Esophagus squamous epithelium (tissue), 5 donors: ENCODE measurements around the gene RRAS2. TPM values are rescaled to one million over a fixed set of nuclear protein-coding genes. Genes with fewer than 3 reads are reported as not detected.

Source experiments
- DNase-seq: peaks from one replicate; lab custom pipeline; 2025; lab: John Stamatoyannopoulos, UW
- H3K27ac ChIP-seq, 4 donors: fragments of 200-600 bp; sonication (generic); one replicate each; pipeline ENCODE4 v1.5.1; 2016 to 2019; ENCODE audit warnings: mild to moderate bottlenecking in 1 of 4
- H3K27me3 ChIP-seq, 4 donors: fragments of 200-600 bp; sonication (generic); 1 replicate in 3 of 4; 2 replicates in 1 of 4; pipeline versions ENCODE4 v1.5.1 to v1.6.0; 2017 to 2021; ENCODE audit warnings: antibody characterized with exemption in 1 of 4
- H3K36me3 ChIP-seq, 3 donors: fragments of 200-600 bp; sonication (generic); one replicate each; pipeline ENCODE4 v1.5.1; 2016 to 2019
- H3K4me1 ChIP-seq, 3 donors: fragments of 200-600 bp; sonication (generic); one replicate each; pipeline ENCODE4 v1.5.1; 2017 to 2019
- H3K4me3 ChIP-seq, 4 donors: fragments of 200-600 bp; sonication (generic); 1 replicate in 3 of 4; 2 replicates in 1 of 4; pipeline ENCODE4 v1.5.1; 2016 to 2019; ENCODE audit warnings: mild to moderate bottlenecking in 2 of 4, moderate library complexity in 1 of 4
- H3K9me3 ChIP-seq, 3 donors: fragments of 200-600 bp; sonication (generic); one replicate each; pipeline ENCODE4 v1.5.1; 2016 to 2019
- CTCF ChIP-seq, 6 experiments: fragments of 450-650 bp in 4 of 6; fragments of 200-600 bp in 2 of 6; sonication (generic) in 2 of 6; IDR thresholded peaks; one replicate each; pipeline ENCODE4 v1.5.1; 2016 to 2019; ENCODE audit warnings: antibody characterized with exemption in 6 of 6, mild to moderate bottlenecking in 4 of 6, moderate library complexity in 4 of 6
- POLR2A ChIP-seq, 4 donors: fragments of 450-650 bp; IDR thresholded peaks; one replicate each; pipeline ENCODE4 v1.6.1; 2017; ENCODE audit warnings: antibody characterized with exemption in 4 of 4, mild to moderate bottlenecking in 4 of 4, moderate library complexity in 3 of 4
- WGBS, 2 donors: methylation state at CpG; one replicate each; pipeline ENCODE4 v1.1.5; 2018; 5-methylcytosine and 5-hydroxymethylcytosine counted together
- intact Hi-C: fragments of 100-400 bp; cut with DNase I; formaldehyde crosslinking; loops from one replicate; pipeline ENCODE4 v1.15.0; 2022
- total RNA-seq, 4 donors: library from RNA; depleted of rRNA; stranded (reverse); fragments of >200 nt; gene quantifications; one replicate each; pipeline ENCODE4 v1.1.0, GENCODE V29; 2016
- donor health status: DM: yes; HTN: yes; CAD: no.

RRAS2 gene
- total RNA-seq, 4 donors from 2014 or later, result 14.1 to 42.5 (median 29.0) TPM

- peaks cover 0 to 9% (median 0%) of the 10 kb centered on the region in 3 donors for H3K4me1 ChIP-seq
- no peaks in the 10 kb centered on the region for H3K36me3 ChIP-seq
- H3K27ac ChIP-seq, result no peak overlapping the region
- TF ChIP-seq CTCF (IDR thresholded peaks at IDR 0.05) (no peak), POLR2A (IDR thresholded peaks at IDR 0.05) (no peak)
- peaks cover 0 to 3% (median 0%) of the 10 kb centered on the region in 4 donors for H3K27me3 ChIP-seq
- no peaks in the 10 kb centered on the region for H3K9me3 ChIP-seq
- no peak for DNase-seq
- no peak overlapping the region for H3K4me3 ChIP-seq
- intact Hi-C loops, result no loop called here
These were observed 27.1 kb upstream of the RRAS2 start for GRCh38 chr11:14386081-14386480.

DNA sequence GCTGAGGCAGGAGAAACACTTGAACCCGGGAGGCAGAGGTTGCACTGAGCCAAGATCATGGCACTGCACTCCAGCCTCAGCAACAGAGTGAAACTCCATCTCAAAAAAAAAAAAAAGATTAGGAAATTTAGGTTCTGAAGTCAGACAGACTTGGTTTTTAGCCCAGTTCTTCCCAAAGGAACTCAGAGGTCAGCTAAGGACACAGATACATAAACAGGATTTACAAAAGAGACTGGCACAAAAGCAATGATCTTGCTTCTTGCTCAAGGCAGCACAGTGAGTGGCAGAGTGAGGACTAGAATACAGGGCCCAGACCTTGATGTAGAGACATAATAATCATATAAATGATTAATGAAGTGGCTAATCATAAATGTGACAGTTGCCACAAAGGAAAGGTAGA is 25.4 kb upstream of the RRAS2 start:
- H3K4me3 ChIP-seq, result no peak overlapping the region
- peaks cover 0 to 15% (median 4%) of the 10 kb centered on the region in 3 donors for H3K4me1 ChIP-seq
- DNase-seq, result no peak
- H3K27me3 ChIP-seq, result peaks cover 0 to 5% (median 0%) of the 10 kb centered on the region in 4 donors
- no peak overlapping the region for H3K27ac ChIP-seq
- no peak for TF ChIP-seq CTCF (IDR thresholded peaks at IDR 0.05)
- TF ChIP-seq POLR2A (IDR thresholded peaks at IDR 0.05), result no peak
- intact Hi-C loops, result no loop called here
- 50 to 77% methylated on average over 1 of the region's 1 CpG for WGBS, 2 donors
- no peaks in the 10 kb centered on the region for H3K36me3 ChIP-seq
- no peaks in the 10 kb centered on the region for H3K9me3 ChIP-seq

GRCh38 chr11:14381968-14382367 is 23.0 kb upstream of the RRAS2 start:
- peaks cover 0 to 5% (median 0%) of the 10 kb centered on the region in 4 donors for H3K27me3 ChIP-seq
- TF ChIP-seq CTCF (IDR thresholded peaks at IDR 0.05) (no peak), POLR2A (IDR thresholded peaks at IDR 0.05) (no peak)
- DNase-seq, result no peak
- H3K27ac ChIP-seq, result no peak overlapping the region
- WGBS, 2 donors, result 73 to 74% methylated on average over 4 of the region's 4 CpGs
- H3K4me3 ChIP-seq, result no peak overlapping the region
- H3K36me3 ChIP-seq, result no peaks in the 10 kb centered on the region
- peaks cover 0 to 15% (median 4%) of the 10 kb centered on the region in 3 donors for H3K4me1 ChIP-seq
- no peaks in the 10 kb centered on the region for H3K9me3 ChIP-seq
- intact Hi-C loops, result no loop called here

DNA sequence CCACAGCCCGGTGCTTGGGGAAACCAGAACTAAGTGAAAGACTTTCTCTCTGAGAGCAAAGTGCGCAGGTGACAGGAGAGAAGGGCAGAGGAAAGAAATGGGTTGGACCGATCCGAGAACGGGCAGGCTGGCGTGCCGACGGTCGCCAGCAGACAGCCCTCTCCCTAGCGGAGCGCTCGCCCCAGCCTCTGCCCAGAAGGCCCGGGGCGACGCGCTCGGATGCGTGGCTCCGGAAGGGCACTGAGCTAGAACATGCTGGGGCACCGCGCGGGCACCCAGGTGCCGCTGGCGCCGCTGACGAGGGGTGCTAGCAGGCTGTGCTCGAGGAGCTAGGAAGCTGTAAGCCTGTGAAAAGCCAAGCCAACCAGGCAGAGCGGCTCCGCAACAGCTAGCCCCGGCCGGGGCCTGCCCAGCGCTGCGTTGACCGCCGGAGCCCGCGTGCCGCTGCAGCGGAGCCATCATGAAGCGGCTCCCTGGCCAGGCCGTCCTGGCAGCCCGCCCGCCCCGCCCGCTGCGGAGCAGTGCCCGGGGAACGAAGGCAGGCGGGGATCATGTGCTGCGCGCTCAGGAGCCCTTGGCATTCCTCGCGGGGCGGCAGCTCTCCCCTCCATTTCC is 22.1 kb upstream of the RRAS2 start:
- Histone ChIP-seq H3K4me3 (peak overlapping the region; percentile 30 to 71 (median 54)), H3K4me1 (peaks cover 0 to 15% (median 4%) of the 10 kb centered on the region in 3 donors), H3K27me3 (peaks cover 0 to 5% (median 0%) of the 10 kb centered on the region in 4 donors), H3K9me3 (no peaks in the 10 kb centered on the region), H3K27ac (peak overlapping the region; percentile 20 to 66 (median 46)), H3K36me3 (no peaks in the 10 kb centered on the region)
- intact Hi-C loops, result no loop called here
- WGBS, 2 donors, result 1 to 2% methylated on average over 12 to 15 of the region's 54 CpGs
- DNase-seq, result no peak
- no peak for TF ChIP-seq CTCF (IDR thresholded peaks at IDR 0.05)
- no peak for TF ChIP-seq POLR2A (IDR thresholded peaks at IDR 0.05)

DNA sequence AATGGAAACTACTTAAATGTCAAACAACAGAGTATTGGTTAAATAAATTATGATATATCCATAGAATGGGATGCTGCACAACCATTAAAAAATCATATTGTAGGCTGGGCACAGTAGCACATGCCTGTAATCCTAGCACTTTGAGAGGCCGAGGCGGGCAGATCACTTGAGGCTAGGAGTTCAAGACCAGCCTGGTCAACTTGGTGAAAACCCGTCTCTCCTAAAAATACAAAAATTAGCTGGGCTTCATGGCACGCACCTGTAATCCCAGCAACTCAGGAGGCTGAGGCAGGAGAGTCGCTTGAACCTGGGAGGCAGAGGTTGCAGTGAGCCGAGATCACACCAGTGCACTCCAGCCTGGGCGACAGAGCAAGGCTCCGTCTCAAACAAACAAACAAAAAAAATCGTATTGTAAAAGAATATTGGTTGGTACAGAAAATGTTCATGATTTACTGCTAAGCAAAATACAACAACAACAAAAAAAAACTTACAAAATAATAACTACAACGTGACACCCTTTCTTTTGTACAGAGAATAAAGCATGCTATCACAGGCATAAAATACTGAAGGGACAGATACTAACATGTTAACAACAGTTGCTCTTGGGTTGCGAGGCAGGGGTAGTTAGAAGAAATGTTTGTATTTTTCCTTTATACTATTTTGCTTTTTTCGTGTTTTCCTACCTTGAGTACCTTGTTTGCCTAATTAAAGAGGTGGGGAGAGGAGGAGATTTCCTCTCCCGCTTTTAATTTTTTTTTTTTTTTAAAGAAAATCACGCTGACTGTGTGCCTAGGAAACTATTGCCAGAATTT is 21.3 kb upstream of the RRAS2 start:
- Histone ChIP-seq H3K4me3 (peak overlapping the region; percentile 30 to 71 (median 54)), H3K9me3 (no peaks in the 10 kb centered on the region), H3K27me3 (peaks cover 0 to 5% (median 0%) of the 10 kb centered on the region in 4 donors), H3K4me1 (peaks cover 0 to 15% (median 4%) of the 10 kb centered on the region in 3 donors), H3K27ac (peak overlapping the region in 3 of 4 donors; percentile 20 to 66 (median 58)), H3K36me3 (no peaks in the 10 kb centered on the region)
- DNase-seq, result no peak
- 51 to 61% methylated on average over 10 to 12 of the region's 14 CpGs for WGBS, 2 donors
- no peak for TF ChIP-seq POLR2A (IDR thresholded peaks at IDR 0.05)
- TF ChIP-seq CTCF (IDR thresholded peaks at IDR 0.05), result no peak
- intact Hi-C loops, result no loop called here
